MM.1S (cell line): ENCODE results near the gene DNAJB6.

Experiments
- CTCF ChIP-seq: fragments of 300-600 bp; sonication (generic); IDR thresholded peaks from 2 replicates; pipeline ENCODE4 v1.5.1; 2016; ENCODE audit warnings: antibody characterized with exemption, low read length, mixed read lengths
- EZH2 ChIP-seq: fragments of 300-600 bp; sonication (generic); optimal IDR thresholded peaks from 2 replicates; pipeline ENCODE3; 2017; ENCODE audit warnings: low read depth, mild to moderate bottlenecking, antibody characterized with exemption, low read length, mixed read lengths

GRCh38 chr7:157444843-157445135 lies 108.0 kb downstream of the DNAJB6 start:
- no peak for TF ChIP-seq CTCF
- no peak for TF ChIP-seq EZH2
